HT-29 (cell line): ENCODE measurements around the gene CLCNKB. TPM values are rescaled to one million over a fixed set of nuclear protein-coding genes. Genes with fewer than 3 reads are reported as not detected.
"Not testable (repeated sequence)": the region's sequence is repeated elsewhere in the genome, so short reads cannot be mapped to it uniquely, and the experiment has no call there.

Experiments
- DNase-seq: peaks from one replicate; pipeline ENCODE4 v3.0.0-alpha.2; 2015; ENCODE audit warnings: low spot score
- total RNA-seq: library from RNA; depleted of rRNA; stranded (reverse); fragments of >200 nt; shearing (Covaris generic); gene quantifications from 2 replicates; pipeline ENCODE4 v1.2.3, GENCODE V29; 2014; rRNA removed

CLCNKB gene
- not detected in 2 replicates for total RNA-seq

DNA sequence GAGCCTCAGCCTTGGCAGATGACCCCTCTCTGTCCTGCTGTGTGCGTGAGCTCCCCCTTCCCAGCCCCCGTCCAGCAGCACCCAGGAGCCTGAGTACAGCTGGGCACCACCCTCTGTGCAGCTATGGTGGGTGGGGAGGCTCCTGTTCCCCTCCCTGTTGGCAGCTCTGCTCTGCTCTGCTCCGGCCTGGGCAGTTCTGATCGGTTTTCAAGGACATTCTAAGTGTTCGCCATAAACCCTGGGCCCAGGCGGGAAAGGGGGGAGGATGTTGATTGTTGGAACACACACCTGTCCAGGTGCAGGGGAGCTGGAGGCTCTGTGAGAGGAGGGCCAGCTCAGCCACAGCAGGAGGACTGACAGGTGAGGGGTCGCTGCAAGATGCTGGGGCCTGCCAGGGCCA, at the start of gene CLCNKB:
Gene CLCNKB, plus strand, starts transcription at position 262 of the 400 bp plus-strand sequence. CDS start 711 bp downstream, outside the sequence.
- DNase-seq = no peak

DNA sequence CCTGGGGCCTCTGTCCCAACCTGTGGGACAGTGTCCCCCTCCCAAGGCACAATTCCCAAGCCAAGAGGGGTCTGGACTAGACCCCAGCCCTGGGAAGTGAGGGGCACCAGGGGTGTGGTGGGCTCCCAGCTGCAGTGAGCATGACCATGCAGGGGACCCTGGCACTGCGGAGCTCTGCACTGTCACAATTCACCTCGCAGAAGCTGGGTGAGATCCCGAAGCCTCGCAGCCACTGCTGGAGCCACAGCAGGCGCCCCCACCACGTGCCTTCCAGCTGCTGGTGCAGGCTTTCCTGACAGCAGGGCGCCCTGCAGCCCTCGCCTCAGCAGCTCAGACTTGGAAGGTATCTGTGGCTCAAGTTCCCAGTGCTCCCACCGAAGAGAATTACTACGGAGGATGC, 49.5 kb upstream of the CLCNKB start:
- no peak for DNase-seq

DNA sequence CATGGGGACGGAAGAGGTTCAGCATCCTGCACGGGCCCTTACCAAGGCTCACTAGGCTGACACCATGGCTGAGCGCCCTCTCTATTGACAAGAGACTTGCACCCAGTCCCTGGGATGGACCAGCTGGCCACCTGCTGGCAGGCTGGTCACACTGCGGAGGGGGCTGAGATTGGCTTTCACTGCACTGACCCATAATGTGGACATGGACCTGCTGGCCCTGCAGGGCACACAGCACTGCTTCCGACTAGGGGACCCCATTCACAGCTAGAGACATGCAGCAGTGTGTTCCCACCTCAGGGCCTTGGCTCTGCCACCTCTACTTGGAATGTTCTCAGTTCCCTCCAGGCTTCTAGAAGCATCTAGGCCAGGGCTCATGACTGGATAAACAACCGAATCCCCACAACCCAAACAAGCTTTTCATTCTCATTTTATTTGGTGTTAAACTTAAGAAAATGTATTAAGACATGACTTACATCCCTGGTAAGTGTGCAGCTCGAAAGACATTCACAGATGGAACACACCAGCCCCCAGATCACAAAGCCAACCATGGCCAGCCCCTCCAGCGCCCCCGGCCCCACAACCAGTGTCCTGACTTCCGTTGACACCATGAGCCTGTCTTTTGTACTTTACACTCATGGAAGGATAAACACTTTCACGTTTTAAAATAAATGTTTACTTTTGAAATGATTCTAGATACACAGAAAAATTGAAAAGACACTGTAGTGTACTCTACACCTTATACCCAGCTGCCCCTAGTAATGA, 48.8 kb upstream of the CLCNKB start:
- DNase-seq = peak; percentile 64

DNA sequence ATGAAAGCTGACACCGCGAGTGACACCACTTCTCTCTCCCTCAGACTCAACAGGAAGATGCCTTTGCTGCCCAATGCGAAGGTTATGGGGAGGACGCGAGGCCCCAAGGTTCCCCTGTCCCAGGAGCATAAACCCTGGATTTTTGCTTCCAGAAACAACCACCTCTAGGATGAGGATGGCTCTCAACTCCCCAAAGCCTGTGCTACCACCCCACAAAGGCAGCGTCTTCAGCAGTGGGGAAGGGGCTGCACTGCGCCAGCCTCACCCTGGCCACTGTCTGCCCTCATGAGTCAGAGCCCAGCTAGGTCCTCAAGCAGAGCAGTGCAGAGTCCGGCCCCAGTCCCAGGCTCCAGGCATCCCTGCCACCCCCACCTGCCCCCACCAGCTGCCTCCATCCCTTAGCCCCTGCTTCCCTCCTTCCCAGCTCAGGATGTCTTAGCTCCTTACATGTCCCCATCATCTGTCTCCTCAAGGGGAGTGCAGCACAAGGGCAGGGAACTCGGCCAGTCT, 46.5 kb upstream of the CLCNKB start:
- no peak for DNase-seq

DNA sequence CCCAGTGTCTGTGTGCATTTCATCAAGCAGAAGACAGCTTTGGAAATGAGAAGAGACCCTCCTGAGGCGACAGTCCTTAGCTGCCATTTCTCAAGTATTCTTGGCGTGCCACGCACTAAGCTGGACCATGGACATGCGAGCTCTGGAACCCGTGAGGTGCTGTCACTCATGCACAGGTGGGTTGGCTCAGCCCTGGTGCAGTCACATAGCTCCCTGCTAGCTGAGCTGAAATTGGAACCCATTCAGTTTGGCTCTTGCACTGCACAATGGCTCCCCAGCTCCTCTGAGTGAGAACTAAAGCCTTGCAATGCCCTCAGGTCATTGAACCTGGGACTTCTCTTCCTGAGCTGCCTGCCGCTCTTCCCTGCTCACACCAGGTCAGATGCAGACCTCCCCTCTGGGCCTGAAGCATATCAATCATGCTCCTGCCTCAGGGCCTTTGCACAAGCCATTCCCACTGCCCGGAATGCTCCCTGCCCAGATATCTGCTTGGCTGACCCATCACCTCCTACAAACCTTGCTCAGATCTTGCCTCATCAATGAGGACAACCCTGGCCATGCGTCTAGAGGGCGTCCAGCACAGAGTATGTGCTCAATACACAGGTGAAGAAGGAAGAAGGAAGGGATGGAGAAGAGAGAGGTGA, 45.8 kb upstream of the CLCNKB start:
- no peak for DNase-seq

DNA sequence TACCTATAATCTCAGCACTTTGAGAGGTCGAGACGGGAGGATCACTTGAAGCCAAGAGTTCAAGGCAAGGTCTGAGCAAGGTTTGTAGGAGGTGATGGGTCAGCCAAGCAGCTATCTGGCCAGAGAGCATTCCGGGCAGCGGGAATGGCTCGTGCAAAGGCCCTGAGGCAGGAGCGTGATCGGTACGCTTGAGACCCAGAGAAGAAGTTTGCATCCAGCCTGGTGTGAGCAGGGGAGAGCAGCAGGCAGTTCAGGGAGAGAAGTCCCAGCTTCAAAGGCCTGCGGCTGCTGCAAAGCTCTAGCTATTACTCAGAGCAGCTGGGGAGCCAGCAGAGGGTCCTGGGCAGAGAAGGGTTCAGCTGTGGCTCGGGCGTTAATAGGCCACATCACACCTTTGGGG, 44.7 kb upstream of the CLCNKB start:
- DNase-seq = no peak

DNA sequence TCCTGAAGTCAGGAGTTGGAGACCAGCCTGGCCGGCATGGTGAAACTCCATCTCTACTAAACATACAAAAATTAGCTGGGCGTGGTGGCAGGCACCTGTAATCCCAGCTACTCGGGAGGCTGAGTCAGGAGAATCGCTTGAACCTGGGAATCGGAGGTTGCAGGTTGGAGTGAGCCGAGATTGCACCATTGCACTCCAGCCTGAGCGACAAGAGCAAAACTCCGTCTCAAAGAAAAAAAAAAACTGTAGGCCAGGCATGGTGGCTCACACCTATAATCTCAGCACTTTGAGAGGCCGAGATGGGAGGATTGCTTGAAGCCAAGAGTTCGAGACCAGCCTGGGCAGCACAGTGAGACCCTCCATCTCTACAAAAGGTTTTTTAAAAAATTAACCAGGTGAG, 42.3 kb upstream of the CLCNKB start:
- DNase-seq = not testable (repeated sequence)

DNA sequence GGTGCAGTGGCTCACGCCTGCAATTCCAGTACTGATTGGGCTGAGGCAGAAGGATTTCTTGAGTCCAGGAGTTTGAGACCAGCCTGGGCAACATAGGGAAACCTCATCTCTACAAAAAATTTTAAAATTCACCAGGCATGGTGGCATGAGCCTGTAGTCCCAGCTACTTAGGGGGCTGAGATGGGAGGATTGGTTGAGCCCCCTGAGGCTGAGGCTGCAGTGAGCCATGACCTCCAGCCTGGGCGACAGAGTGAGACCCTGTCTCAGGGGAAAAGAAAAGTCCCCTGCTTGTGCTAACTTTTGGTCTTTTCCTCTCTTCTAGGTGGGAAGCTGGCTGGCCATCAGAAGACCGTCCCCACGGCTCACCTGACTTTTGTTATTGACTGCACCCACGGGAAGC, 38.0 kb upstream of the CLCNKB start:
- DNase-seq = no peak

DNA sequence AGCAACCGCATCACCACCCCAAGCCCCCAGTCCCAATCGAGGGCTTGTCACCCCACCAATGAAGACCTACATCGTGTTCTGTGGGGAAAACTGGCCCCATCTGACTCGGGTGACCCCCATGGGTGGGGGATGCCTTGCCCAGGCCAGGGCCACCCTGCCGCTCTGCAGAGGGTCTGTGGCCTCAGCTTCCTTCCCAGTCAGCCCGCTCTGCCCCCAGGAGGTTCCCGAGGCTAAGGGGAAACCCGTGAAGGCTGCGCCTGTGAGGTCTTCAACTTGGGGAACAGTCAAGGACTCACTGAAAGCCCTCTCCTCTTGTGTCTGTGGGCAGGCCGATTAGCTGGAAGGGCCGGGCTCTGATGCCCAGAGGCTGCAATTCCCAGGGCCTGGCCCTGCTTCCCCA, 37.6 kb upstream of the CLCNKB start:
- no peak for DNase-seq

DNA sequence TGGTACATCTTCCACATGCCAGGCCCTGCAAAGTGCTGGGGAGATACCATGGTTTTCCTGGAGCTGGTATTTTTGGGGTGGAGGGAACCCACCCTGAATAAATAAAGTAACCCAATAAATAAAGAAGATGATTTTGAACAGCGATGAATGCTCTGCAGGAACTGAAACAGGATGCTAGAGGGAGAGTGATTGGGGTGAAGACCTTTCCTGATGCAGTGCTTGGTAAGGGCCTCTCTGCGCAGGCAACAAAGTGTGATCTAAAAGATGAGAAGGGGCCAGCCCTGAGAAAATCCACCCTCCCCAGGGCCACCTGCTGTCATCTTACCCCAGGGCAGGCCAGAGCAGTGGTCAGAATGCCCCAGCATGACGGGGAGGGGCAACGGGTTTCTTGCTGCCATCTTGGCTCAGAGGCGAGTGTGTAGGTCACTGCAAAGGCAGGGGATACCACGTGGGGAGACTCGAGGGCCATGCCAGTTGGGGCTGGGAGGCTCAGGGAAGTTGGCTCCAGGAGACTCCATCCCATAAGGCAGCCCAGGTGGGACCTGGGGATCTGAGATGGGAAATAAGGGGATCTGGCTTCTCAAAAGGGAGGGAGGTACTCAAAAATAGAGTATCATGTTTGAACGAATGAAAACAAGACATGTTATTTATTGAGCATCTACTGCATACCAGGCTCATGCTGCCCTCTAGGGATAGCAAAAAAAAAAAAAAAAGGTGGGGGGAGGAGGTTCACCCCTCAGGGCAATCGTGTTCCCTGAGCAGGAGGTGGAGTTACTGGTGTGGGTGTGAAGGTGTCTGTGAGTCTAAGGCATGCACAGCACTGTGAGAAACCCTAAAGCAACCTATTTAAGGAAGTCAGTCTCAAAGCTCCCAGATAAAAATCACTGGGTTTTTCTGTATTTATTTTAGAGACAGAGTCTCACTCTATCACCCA, 36.8 kb upstream of the CLCNKB start:
- no peak for DNase-seq

DNA sequence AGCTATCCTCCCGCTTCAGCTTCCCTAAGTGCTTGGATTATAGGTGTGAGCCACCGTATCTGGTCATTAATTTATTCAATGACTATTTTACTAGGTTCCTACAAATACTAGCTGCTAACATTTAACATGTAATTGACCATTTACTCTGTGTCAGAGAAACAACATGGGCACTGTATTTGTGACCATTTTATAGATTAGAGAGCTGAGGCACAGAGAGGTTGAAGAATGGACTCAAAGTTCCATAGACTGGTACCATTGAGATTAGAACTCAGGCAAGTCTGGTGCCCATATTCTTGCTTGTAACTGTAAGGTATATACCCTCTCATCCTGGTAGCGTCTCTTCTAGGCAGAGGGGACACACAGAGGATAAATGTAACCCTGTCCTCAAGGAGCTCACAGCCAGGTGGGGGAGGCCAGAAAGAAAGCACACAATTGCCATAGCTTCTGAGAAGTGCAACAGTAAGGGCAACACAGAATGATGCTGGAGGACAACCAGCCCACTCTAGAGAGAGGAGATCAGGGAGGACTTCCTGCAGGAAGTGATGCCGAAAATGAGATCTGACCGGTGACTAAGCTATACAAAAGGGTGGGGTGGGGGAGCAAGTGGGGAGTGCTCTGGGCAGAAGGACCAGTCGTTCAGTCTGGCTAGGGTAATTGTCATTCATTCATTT, 35.8 kb upstream of the CLCNKB start:
- no peak for DNase-seq

DNA sequence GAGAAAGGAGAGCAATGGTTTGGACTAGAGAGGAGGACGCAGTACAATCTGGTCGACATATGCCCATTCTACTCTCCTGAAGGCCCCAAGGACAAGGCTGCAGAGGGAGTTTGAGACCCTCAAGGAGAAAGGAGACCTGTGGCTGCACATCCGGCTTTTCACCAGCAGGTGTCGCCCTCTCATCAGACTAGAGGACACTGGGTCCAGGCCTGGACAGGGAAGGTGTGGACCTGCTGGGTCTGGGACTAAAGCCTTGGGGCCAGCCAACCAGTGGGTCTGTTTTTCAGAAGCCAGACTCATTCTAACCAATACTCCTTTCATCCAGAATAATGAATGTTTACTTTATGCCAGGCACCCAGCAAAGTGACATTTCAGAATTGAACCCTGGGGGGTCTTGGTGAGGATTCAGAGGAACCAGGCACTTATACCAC, 34.5 kb upstream of the CLCNKB start:
- DNase-seq = peak; percentile 89

DNA sequence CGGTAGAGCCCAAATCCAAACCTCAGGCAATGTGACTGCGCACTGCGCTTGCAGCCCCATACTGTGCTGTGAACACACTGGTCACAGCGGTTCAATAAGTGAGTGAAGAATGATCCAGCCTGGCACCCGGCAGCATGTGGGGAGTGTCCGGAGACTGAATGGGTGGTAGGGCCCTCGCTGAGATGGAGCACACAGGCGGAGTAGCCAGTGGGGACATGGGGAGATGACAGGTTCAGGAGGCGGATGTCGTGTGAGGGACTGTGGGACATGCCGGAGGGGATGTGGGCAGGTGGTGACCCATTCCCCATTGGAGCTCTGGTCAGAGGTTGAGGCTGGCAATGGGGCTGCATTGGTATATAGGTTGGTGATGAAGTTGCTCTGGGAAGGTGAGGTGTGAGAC, 33.9 kb upstream of the CLCNKB start:
- no peak for DNase-seq

DNA sequence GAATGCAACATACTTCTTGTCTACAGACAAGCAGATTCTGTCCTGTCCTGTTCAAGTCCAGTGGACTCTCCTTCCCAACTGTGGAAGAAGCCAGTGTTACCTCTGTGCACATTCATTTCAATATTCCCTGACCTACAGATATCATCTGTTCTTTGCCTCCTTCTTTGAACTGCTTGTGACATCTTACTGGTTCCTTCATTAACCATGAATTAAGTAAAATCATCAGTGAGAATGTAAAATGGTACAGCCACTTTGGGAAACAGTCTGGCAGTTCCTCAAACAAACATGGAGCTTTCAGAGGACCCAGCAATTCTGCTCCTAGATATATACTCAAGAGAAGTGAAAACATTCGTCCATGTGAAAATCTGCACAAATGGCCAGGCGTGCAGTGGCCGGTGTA, 32.7 kb upstream of the CLCNKB start:
- no peak for DNase-seq

DNA sequence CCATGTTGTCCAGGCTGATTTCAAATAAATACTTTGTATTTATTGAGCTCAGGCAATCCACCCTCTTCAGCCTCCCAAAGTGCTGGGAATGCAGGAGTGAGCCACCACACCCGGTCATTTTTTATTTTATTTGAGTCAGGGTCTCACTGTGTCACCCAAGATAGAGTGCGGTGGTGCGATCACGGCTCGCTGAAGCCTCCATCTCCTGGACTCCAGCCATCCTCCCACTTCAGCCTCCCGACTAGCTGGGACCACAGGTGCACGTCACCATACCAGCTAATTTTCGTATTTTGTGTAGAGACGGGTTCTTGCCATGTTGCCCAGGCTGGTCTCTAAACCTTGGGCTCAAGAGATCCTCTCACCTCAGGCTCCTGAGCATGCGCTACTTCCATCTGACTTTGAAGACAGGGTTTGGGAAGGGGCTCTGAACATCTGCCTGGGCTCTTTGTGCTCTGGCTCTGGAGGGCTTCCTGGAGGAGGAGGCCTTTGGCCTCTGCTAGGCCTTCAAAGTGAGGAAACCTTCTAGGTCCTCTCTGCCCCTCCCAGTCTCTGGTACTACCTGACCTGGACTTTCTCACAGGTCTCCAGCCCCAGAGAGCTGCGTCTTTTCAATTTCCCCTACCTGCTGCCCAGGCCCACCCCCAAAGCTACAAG, 31.5 kb upstream of the CLCNKB start:
- no peak for DNase-seq

DNA sequence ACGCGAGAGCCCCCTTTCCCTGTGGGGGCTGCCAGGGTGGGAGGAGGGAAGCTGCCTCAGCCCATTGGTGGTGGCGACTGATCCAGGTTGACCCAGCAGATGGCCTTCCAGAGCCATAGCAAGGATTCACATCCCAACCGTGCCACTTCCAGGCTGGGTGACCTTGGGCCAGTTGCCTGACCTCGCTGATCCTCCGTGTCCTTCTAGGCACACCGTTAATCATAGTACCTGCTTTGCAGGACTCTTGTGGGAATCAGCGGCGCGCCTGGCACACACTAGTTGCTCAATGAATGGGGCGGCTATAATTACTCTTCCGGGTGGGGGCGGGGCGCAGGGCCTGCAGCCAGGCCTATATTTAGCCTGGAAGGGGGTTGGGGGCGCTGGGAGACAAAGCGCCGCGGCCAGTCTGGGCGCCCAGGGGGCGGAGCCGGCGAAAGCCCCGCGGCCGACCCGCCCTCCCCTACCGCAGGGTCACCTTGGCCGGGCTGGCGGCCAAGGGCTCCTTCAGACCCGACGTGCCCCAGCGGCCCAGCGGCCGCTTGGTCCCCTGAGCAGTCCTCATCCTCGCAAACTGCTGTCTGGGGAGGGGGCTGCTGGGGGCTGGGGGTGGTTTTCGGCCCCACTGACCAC, 30.9 kb upstream of the CLCNKB start:
- DNase-seq = no peak

DNA sequence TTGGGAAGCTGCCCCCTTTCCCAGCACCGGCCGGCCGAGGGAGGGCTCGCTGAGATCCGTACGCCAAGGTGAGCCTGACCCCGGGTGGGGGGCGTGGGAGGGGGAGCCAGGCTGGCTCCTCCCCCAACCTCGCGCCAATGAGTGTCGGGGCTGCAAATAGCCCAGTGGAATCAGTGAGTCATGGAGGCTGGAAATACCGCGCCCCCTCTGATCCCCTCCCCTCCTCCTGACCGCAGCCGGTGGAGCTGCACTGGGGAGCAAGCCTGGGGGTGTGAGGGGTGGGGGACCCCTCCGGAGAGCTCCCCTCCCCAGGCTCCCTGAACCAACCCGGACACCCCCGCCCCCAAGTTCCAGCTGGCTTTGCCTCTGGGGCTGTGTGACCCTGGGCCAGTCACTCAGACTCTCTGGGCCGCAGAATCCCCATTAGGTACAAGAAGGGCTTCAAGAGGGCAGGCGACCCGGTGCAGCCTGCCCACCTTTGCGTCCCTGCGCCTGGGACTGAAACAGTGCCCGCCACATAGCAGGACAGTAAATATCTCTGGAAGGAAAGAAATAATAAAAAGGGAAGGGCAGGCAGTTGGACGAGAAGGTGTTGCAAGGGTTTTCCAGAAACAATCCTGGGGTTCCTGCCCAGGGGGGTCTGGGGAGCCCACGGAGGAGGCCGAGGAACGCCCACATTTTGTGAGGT, 30.2 kb upstream of the CLCNKB start:
- DNase-seq = no peak

DNA sequence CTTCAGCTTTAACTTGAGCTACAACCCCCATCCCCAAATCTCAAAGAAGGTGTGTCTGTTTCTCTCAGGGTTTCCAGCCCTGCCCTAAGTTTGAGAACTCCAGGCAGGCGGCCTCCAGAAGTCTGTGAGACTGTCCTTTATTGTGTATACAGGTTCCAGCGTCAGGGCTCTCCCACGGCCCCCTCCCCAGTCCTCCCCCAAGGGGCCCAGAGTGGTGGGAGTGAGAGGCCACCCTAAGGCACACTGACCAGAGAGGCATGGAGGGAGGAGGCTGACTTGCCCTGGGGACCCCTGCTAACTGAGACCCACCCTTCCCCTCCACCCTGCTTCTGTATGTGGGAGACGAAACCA, 29.7 kb upstream of the CLCNKB start:
- DNase-seq = no peak

DNA sequence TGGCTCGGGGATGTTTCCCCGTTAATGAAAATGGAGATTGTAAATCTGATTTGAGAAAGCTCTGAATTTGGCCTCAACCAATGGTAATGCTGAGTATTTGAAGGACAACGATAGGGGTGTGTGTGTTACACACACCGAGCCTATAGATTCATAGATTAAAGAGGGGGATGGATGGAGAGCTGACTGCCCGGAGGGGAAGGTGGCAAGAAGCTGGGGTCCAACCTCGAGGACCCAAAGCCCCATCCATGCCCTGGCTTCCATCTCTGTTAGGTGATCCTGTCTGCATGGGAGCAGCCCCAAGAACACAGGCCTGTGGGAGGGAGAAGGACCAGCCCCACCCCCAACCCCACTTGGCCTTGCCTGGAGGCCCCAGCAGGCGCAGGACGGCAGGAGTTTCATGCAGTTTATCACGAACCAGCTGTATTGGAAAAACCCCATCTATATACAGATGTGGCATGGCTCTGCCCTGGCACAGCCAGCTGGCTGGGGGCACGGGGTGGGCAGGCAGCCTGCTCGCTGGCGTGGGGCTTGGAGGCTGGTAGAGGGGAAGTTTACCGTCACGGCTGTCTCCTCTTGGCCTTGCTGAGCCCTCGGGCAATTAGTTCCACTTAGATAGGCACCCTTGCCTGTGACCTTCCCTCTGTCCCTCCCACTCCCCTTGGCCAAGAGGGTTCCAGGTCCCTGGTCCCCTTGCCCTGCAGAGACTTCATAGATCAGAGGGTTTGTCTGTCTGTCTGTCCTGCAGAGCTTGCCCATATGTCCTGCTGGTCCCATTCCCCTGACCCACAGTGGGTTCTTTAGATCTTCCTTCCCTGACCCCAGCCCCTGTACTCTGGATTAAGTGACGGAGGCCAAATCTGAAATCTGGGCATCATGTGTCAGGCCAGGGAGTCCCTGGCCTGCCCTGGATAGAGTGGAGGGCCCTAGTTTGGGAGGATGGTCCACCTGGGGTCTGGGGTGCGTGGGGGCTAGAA, 28.8 kb upstream of the CLCNKB start:
- DNase-seq = no peak
